HEK293 (cell line): ENCODE data around the gene RALA.

Experiments
- BCL6B ChIP-seq: fragments of 450-650 bp; formaldehyde crosslinking; IDR thresholded peaks from 2 replicates; pipeline ENCODE4 v1.5.1; 2017; ENCODE audit warnings: missing biosample characterization, missing genetic modification characterization
- GFI1B ChIP-seq: fragments of 450-650 bp; formaldehyde crosslinking; IDR thresholded peaks from 2 replicates; pipeline ENCODE4 v1.5.1; 2016; ENCODE audit warnings: missing biosample characterization, missing genetic modification characterization
- HOXC10 ChIP-seq: sonication (generic); formaldehyde crosslinking; IDR thresholded peaks from 2 replicates; pipeline ENCODE4 v1.8.1; 2023; ENCODE audit warnings: mild to moderate bottlenecking, missing genetic modification reagents
- INSM2 ChIP-seq: fragments of 450-650 bp; formaldehyde crosslinking; IDR thresholded peaks from 2 replicates; pipeline ENCODE4 v1.5.1; 2016; ENCODE audit warnings: missing biosample characterization, missing genetic modification characterization
- KLF17 ChIP-seq: fragments of 450-650 bp; formaldehyde crosslinking; IDR thresholded peaks from 2 replicates; pipeline ENCODE4 v1.5.1; 2016; ENCODE audit warnings: missing biosample characterization, missing genetic modification characterization
- PATZ1 ChIP-seq: fragments of 450-650 bp; formaldehyde crosslinking; IDR thresholded peaks from 2 replicates; pipeline ENCODE4 v1.5.1; 2016; ENCODE audit warnings: missing biosample characterization, missing genetic modification characterization
- RBAK ChIP-seq: fragments of 450-650 bp; formaldehyde crosslinking; IDR thresholded peaks from 2 replicates; pipeline ENCODE4 v1.5.1; 2016; ENCODE audit warnings: missing biosample characterization, missing genetic modification characterization
- SCRT1 ChIP-seq: fragments of 450-650 bp; formaldehyde crosslinking; IDR thresholded peaks from 2 replicates; pipeline ENCODE4 v1.5.1; 2016; ENCODE audit warnings: missing biosample characterization, missing genetic modification characterization, borderline replicate concordance
- SP7 ChIP-seq: fragments of 450-650 bp; formaldehyde crosslinking; IDR thresholded peaks from 2 replicates; pipeline ENCODE4 v1.5.1; 2016; ENCODE audit warnings: missing biosample characterization, missing genetic modification characterization
- ZBTB21 ChIP-seq: fragments of 450-650 bp; formaldehyde crosslinking; IDR thresholded peaks from 2 replicates; pipeline ENCODE4 v1.5.1; 2017; ENCODE audit warnings: missing biosample characterization, missing genetic modification characterization
- ZBTB44 ChIP-seq: fragments of 450-650 bp; IDR thresholded peaks from 2 replicates; pipeline ENCODE4 v1.5.1; 2018; ENCODE audit warnings: missing biosample characterization, mild to moderate bottlenecking, missing genetic modification characterization
- ZBTB48 ChIP-seq: fragments of 450-650 bp; formaldehyde crosslinking; IDR thresholded peaks from 2 replicates; pipeline ENCODE4 v1.5.1; 2016; ENCODE audit warnings: missing biosample characterization, missing genetic modification characterization
- ZNF133 ChIP-seq: fragments of 450-650 bp; formaldehyde crosslinking; IDR thresholded peaks from 2 replicates; pipeline ENCODE4 v1.5.1; 2016; ENCODE audit warnings: missing biosample characterization, missing genetic modification characterization
- ZNF148 ChIP-seq: fragments of 450-650 bp; formaldehyde crosslinking; IDR thresholded peaks from 2 replicates; pipeline ENCODE4 v1.5.0; 2017; ENCODE audit warnings: missing biosample characterization, missing genetic modification characterization, borderline replicate concordance
- ZNF18 ChIP-seq: fragments of 450-650 bp; formaldehyde crosslinking; IDR thresholded peaks from 2 replicates; pipeline ENCODE4 v1.5.1; 2016; ENCODE audit warnings: missing biosample characterization, missing genetic modification characterization
- ZNF211 ChIP-seq: fragments of 450-650 bp; formaldehyde crosslinking; IDR thresholded peaks from 2 replicates; pipeline ENCODE4 v1.5.1; 2016; ENCODE audit warnings: low read depth, missing biosample characterization, missing genetic modification characterization
- ZNF221 ChIP-seq: fragments of 450-650 bp; formaldehyde crosslinking; IDR thresholded peaks from 2 replicates; pipeline ENCODE4 v1.5.1; 2017; ENCODE audit warnings: missing biosample characterization, missing genetic modification characterization, borderline replicate concordance
- ZNF311 ChIP-seq: fragments of 450-650 bp; formaldehyde crosslinking; IDR thresholded peaks from 2 replicates; pipeline ENCODE4 v1.5.1; 2017; ENCODE audit warnings: missing biosample characterization, missing genetic modification characterization, borderline replicate concordance
- ZNF354C ChIP-seq: fragments of 450-650 bp; formaldehyde crosslinking; IDR thresholded peaks from 2 replicates; pipeline ENCODE4 v1.5.1; 2016; ENCODE audit warnings: missing biosample characterization, missing genetic modification characterization, low read depth, borderline replicate concordance
- ZNF416 ChIP-seq: fragments of 450-650 bp; formaldehyde crosslinking; IDR thresholded peaks from 2 replicates; pipeline ENCODE4 v1.5.1; 2016; ENCODE audit warnings: missing biosample characterization, missing genetic modification characterization
- ZNF530 ChIP-seq: fragments of 450-650 bp; formaldehyde crosslinking; IDR thresholded peaks from 2 replicates; pipeline ENCODE4 v1.5.1; 2016; ENCODE audit warnings: low read depth, missing biosample characterization, missing genetic modification characterization
- ZNF548 ChIP-seq: fragments of 450-650 bp; formaldehyde crosslinking; IDR thresholded peaks from 2 replicates; pipeline ENCODE4 v1.5.1; 2016; ENCODE audit warnings: missing biosample characterization, missing genetic modification characterization
- ZNF621 ChIP-seq: fragments of 450-650 bp; formaldehyde crosslinking; IDR thresholded peaks from 2 replicates; pipeline ENCODE4 v1.5.1; 2017; ENCODE audit warnings: missing biosample characterization, missing genetic modification characterization
- ZNF645 ChIP-seq: fragments of 450-650 bp; formaldehyde crosslinking; IDR thresholded peaks from 2 replicates; pipeline ENCODE4; 2016; ENCODE audit warnings: missing biosample characterization, missing genetic modification characterization
- ZNF670 ChIP-seq: fragments of 450-650 bp; formaldehyde crosslinking; IDR thresholded peaks from 2 replicates; pipeline ENCODE4 v1.5.1; 2016; ENCODE audit warnings: missing biosample characterization, missing genetic modification characterization, low read depth
- ZNF701 ChIP-seq: fragments of 450-650 bp; formaldehyde crosslinking; IDR thresholded peaks from 2 replicates; pipeline ENCODE4 v1.5.1; 2016; ENCODE audit warnings: missing biosample characterization, missing genetic modification characterization
- ZSCAN23 ChIP-seq: fragments of 450-650 bp; formaldehyde crosslinking; IDR thresholded peaks from 2 replicates; pipeline ENCODE4 v1.5.1; 2016; ENCODE audit warnings: missing biosample characterization, missing genetic modification characterization

Gene RALA

GRCh38 chr7:39623047-39623731 is at the start of gene RALA (continued):
- no peak for TF ChIP-seq ZNF530
- no peak for TF ChIP-seq BCL6B (tag by site-specific recombination)
- no peak for TF ChIP-seq ZNF221 (tag by site-specific recombination)
- TF ChIP-seq ZNF416 (tag by site-specific recombination): no peak
- TF ChIP-seq KLF17 (tag by site-specific recombination): no peak
- TF ChIP-seq INSM2 (tag by site-specific recombination): no peak
- TF ChIP-seq ZBTB21: no peak
- no peak for TF ChIP-seq HOXC10 (CRISPR knock-in tag)
- TF ChIP-seq ZNF354C (tag by site-specific recombination): no peak
- TF ChIP-seq ZSCAN23 (tag by site-specific recombination): no peak
- TF ChIP-seq ZNF621: no peak
- no peak for TF ChIP-seq SCRT1 (tag by site-specific recombination)
- TF ChIP-seq ZBTB44 (tag by site-specific recombination): no peak
- TF ChIP-seq ZBTB48 (tag by site-specific recombination): no peak; the same call in 1 of the 2 replicates
- no peak for TF ChIP-seq RBAK (tag by site-specific recombination)
- no peak for TF ChIP-seq ZNF548 (tag by site-specific recombination)
- no peak for TF ChIP-seq ZNF701 (tag by site-specific recombination)
- no peak for TF ChIP-seq GFI1B (tag by site-specific recombination)
- no peak for TF ChIP-seq ZNF148 (tag by site-specific recombination)
- no peak for TF ChIP-seq ZNF133 (tag by site-specific recombination)
- peak; percentile 79 for TF ChIP-seq PATZ1 (tag by site-specific recombination)
- TF ChIP-seq ZNF670 (tag by site-specific recombination): no peak
- TF ChIP-seq SP7 (tag by site-specific recombination): peak; percentile 37
- TF ChIP-seq ZNF18 (tag by site-specific recombination): no peak
- TF ChIP-seq ZNF645 (tag by site-specific recombination): no peak
- no peak for TF ChIP-seq ZNF311
- TF ChIP-seq ZNF211 (tag by site-specific recombination): no peak
